ENCODE measurements around the gene UBAC2.
"Not testable (repeated sequence)": the region's sequence is repeated elsewhere in the genome, so short reads cannot be mapped to it uniquely, and the experiment has no call there.

The UBAC2 gene

GRCh38 chr13:99404005-99404755, 203.5 kb downstream of the UBAC2 start:
- DNase-seq = no peak

GRCh38 chr13:99405966-99406365, 205.3 kb downstream of the UBAC2 start:
- no peak for DNase-seq

GRCh38 chr13:99406799-99407201, 206.1 kb downstream of the UBAC2 start:
- DNase-seq = peak; percentile 20

GRCh38 chr13:99407906-99408702, 207.4 kb downstream of the UBAC2 start:
- DNase-seq = no peak

- no peak for DNase-seq
Observed at GRCh38 chr13:99408703-99409000, 208.0 kb downstream of the UBAC2 start.

- DNase-seq = not testable (repeated sequence)
Observed at GRCh38 chr13:99409461-99410083, 208.9 kb downstream of the UBAC2 start.

- not testable (repeated sequence) for DNase-seq
Observed at GRCh38 chr13:99410646-99411475, 210.2 kb downstream of the UBAC2 start.

GRCh38 chr13:99412856-99413255, 212.2 kb downstream of the UBAC2 start:
- no peak for DNase-seq

- DNase-seq = no peak
Observed at GRCh38 chr13:99414048-99414995, 213.7 kb downstream of the UBAC2 start.

- DNase-seq = no peak
Observed at GRCh38 chr13:99415014-99415650, 214.5 kb downstream of the UBAC2 start.

- no peak for DNase-seq
Observed at GRCh38 chr13:99415851-99416331, 215.2 kb downstream of the UBAC2 start.

GRCh38 chr13:99416411-99417121, 215.9 kb downstream of the UBAC2 start:
- no peak for DNase-seq

GRCh38 chr13:99417201-99418102, 216.8 kb downstream of the UBAC2 start:
- no peak for DNase-seq

- DNase-seq = no peak
Observed at GRCh38 chr13:99418103-99418842, 217.6 kb downstream of the UBAC2 start.

GRCh38 chr13:99418843-99419140, 218.1 kb downstream of the UBAC2 start:
- DNase-seq = no peak

GRCh38 chr13:99419591-99420243, 219.1 kb downstream of the UBAC2 start:
- DNase-seq = no peak

- no peak for DNase-seq
Observed at GRCh38 chr13:99421271-99421670, 220.6 kb downstream of the UBAC2 start.

Measured in hematopoietic multipotent progenitor cell treated with erythropoietin and hydrocortisone succinate and interleukin-3 and kit ligand, for 6 days (in vitro differentiated cells).